Esophagus squamous epithelium (tissue), 4 donors: Measurements from ENCODE around the gene CAPRIN2.

Experiments
- POLR2A ChIP-seq, 4 donors: fragments of 450-650 bp; IDR thresholded peaks; one replicate each; pipeline ENCODE4 v1.6.1; 2017; ENCODE audit warnings: antibody characterized with exemption in 4 of 4, mild to moderate bottlenecking in 4 of 4, moderate library complexity in 3 of 4
- TF ChIP-seq, protein P1 (sequence below), 6 experiments: fragments of 450-650 bp in 4 of 6; fragments of 200-600 bp in 2 of 6; sonication (generic) in 2 of 6; IDR thresholded peaks; one replicate each; pipeline ENCODE4 v1.5.1; 2016 to 2019; ENCODE audit warnings: antibody characterized with exemption in 6 of 6, mild to moderate bottlenecking in 4 of 6, moderate library complexity in 4 of 6

DNA sequence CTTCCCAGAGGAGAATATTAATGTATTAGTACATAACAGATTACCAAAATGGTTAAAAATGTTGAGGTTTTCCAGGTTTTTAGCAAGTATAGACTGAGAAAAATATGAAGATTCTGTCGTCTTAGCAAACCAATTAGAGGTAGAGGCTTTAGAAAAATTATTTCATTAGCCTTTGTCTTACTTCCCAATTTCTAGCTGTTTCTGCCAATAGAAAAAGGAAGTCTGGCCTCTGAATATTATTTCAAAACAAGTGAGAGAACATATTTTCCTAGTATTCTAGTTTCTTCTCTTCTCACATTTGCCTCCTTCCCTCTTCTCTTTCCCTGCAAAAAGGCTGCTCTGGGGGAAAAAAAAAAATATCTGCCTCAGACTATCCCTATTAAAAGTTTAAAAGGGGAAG lies 75.5 kb downstream of the CAPRIN2 start:
- TF ChIP-seq, protein P1, sequence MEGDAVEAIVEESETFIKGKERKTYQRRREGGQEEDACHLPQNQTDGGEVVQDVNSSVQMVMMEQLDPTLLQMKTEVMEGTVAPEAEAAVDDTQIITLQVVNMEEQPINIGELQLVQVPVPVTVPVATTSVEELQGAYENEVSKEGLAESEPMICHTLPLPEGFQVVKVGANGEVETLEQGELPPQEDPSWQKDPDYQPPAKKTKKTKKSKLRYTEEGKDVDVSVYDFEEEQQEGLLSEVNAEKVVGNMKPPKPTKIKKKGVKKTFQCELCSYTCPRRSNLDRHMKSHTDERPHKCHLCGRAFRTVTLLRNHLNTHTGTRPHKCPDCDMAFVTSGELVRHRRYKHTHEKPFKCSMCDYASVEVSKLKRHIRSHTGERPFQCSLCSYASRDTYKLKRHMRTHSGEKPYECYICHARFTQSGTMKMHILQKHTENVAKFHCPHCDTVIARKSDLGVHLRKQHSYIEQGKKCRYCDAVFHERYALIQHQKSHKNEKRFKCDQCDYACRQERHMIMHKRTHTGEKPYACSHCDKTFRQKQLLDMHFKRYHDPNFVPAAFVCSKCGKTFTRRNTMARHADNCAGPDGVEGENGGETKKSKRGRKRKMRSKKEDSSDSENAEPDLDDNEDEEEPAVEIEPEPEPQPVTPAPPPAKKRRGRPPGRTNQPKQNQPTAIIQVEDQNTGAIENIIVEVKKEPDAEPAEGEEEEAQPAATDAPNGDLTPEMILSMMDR (IDR thresholded peaks at IDR 0.05): no peak
- TF ChIP-seq POLR2A (IDR thresholded peaks at IDR 0.05): no peak
